GM13977 (cell line): Measurements from ENCODE around the gene IL1R2.

Experiments used
- DNase-seq: peaks from one replicate; pipeline ENCODE4 v3.0.0; 2012; ENCODE audit warnings: low spot score
- CTCF ChIP-seq: IDR thresholded peaks from 2 replicates; pipeline ENCODE4 v1.5.1; 2012; ENCODE audit warnings: mild to moderate bottlenecking, control low read depth; ENCODE audit not compliant: insufficient read depth; ENCODE audit errors: extremely low read depth, missing control alignments
- in situ Hi-C: fragments of 300-500 bp; cut with MboI; formaldehyde crosslinking; loops from one replicate; pipeline ENCODE4 v1.12.0; 2022; ENCODE audit warnings: low sequenced_read_pairs, low pct_unique_long_range_greater_than_20kb, mixed read lengths, inconsistent platforms; ENCODE audit not compliant: unreplicated experiment

IL1R2 gene

DNA sequence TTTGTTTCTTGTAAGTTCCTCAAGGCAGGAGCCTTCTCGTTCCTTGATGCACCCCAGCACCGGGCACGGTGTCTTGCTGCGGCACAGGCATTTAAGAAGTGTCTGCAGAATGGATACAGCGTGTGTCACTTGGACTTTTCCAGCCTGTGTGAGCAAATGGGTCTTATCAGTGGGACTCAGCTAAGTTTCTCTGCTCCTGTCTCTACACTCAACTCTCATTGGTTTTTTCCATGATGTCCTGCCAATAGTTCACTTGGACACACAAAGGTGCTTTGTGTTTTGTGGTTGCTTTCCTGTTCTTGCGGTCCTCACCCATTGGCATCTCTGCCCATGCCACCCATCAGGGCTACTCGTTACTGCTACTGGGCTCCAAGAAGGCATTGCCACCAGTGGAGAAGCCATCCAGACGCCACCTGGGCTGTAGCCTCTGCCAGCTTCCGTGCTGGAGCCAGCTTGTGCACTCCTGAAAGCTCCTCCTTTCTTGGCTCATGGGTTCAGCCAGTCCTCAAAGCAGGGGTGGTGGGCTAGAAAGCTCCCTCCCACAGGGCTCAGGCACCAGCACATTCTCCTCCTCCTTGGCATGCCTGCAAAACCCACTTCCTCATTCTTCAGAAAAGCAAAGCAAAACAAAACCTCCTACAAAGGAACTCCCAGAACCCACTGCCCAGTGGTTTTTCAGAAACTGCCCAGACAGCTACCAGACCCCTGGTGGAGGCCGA, 41.4 kb downstream of the IL1R2 start:
- no peak for TF ChIP-seq CTCF
- DNase-seq, result no peak
- in situ Hi-C loops, result no loop called here

DNA sequence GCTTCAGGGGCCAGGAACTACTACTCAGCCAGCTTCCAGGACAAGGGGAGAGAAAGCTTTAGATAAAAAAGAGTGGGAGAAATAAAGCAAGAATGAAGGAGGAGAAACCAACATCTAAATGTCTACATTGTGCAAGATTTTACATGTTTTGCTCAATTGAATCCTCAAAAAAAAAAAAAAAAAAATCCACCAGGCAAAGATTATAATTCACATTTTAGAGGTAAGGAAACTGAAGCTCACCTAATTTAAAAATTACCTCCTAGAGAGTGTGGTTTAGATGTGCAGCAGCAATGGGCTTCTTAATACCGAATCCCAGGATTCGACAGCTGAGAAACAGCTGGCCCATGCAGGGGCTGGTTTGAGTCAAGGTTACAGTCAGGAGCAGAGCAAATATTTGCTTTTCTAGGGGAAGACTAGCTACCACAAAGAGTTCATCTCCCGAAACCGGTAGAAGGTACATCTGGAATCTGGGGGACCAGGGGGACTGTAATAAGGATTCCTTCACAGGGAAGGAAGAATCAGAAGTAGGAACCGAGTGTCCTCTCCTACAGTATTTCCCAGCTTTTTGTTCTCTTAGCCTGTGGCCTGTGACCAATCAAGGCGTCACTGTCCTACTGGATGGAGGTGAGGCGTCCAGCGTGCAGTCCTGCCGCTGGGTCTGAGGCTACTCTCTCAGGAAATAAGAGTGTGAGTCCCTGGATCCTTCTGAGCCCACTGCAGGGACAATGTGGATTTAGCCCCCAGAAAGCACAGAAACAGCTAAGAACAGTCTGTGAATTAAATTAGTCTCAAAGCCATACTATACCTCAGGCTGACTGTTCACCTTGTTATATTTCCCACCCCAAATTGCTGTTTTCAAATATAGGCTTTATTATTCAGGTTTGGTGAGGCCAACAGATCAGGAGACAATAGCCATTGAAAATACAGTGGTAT, 42.3 kb downstream of the IL1R2 start:
- TF ChIP-seq CTCF, result no peak
- in situ Hi-C loops, result no loop called here
- no peak for DNase-seq

GRCh38 chr2:102034683-102035548, 43.2 kb downstream of the IL1R2 start:
- no peak for DNase-seq
- no peak for TF ChIP-seq CTCF
- in situ Hi-C loops, result no loop called here

DNA sequence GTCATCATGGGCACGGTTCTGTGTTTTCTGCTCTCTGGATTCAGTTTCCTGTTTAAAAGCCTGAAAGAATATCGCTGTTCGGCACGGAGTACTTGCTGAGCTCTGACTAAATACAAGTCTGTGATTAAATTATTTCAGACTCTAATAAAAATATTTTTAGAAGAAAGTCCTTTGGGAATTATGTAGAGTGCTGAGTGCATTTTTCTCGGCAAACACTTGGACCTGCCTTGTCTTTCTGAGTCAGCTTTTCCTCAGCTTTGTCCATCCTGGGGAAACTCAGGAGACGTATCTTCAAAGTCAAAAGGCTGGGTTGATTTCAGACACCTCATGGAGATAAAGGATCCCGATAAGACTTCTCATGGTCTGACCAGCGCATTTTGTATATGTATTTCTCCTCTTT, 45.9 kb downstream of the IL1R2 start:
- DNase-seq, result no peak
- no peak for TF ChIP-seq CTCF
- in situ Hi-C loops, result no loop called here

DNA sequence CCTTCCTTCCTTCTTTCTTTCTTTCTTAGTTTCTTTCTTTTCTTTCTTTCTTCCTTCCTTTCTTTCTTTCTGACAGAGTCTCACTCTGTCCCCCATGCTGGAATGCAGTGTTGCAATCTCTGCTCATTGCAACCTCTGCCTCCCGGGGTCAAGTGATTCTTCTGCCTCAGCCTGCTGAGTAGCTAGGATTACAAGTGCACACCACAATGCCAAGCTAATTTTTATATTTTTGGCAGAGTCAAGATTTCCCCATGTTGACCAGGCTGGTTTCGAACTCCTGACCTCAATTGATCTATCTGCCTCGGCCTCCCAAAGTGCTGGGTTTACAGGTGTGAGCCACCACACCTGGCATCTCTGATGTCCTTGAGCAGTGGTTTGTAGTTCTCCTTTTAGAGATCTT, 48.5 kb downstream of the IL1R2 start:
- no peak for TF ChIP-seq CTCF
- no peak for DNase-seq
- in situ Hi-C loops, result no loop called here

DNA sequence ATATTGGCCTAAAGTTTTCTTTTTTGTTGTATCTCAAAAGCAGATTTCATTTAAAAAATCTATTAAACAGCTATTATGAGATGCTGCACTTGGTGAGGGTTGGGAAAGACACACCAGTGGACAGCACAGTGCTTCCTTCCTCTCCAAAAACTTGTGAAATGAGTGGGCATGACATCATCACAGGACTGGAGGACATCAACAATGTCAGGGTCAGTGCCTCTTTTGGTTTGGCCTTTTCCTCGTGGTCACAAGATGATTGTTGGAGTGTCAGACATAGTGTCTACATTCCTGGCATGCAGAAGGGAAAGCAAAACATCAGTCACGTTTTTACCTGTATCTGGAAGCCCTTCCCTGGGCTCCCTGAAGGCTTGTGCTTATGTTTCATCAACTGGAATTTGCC, 49.6 kb downstream of the IL1R2 start:
- no peak for DNase-seq
- TF ChIP-seq CTCF, result no peak
- in situ Hi-C loops, result no loop called here
